GM18870 (cell line): ENCODE results near the gene PNKP.
A peak's percentile ranks its signal among the peaks of the same experiment; 100 is the strongest.

Source experiments
- ATAC-seq: cut with Tn5 transposase; IDR thresholded peaks from one replicate; pipeline ENCODE4 v1.9.1; 2021; ENCODE audit warnings: moderate library complexity; ENCODE audit not compliant: unreplicated experiment

PNKP gene

DNA sequence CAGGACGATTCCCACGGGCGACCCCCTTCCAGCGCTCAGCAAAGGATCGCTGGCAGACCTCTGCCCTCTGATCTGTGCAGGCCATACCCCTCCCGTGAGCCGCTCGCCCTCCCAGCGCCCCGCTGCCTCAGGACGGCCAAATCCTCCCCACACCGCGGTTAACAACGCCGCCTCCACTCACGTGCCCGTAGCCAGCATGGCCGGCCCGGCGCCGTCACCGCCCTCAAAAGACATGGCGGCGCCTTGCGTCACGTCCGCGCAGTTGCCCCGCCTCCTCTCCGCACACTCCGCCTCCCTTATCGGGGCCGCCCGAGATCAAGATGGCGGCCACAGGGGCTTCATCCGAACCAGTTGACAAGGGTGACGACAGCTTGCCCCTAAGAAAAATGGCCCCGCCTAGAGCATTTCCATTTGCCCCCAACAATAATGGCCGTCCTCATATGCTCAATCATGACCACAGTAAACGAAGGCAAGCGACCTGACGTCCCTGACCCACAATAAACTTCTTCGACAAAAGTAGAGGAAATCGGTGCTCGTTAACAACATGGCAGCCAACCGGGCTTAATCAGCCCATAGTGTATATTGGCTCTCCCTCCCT is 9.1 kb upstream of the PNKP start:
- ATAC-seq = peak; percentile 33

DNA sequence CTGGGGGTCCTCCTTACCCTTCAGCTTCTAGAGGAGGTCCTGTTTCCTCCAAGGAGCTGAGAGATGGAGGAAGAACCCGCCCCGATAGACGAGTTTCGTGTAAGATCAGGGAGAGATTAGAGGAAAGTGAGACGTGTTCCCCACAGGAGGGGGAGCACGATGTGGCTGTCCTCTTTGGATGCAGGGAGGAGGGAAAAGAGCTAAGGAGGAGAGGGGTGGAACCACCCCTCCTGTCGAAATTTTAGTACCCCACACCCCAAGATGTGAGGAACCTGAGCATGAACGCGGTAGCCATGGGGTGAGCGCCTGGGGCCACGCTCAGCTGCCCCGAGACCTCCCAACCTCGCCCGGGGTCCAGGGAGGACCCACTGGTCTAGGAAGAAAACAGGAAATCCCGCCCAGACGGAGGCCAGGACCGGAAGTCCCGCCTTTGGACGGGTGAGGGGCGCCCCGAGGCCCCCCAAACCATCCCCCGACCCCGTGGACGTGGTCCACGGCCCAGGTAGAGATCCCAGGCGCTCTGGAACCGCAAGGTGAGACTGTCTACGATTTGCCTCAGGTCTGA is 8.6 kb upstream of the PNKP start:
- ATAC-seq = no peak

DNA sequence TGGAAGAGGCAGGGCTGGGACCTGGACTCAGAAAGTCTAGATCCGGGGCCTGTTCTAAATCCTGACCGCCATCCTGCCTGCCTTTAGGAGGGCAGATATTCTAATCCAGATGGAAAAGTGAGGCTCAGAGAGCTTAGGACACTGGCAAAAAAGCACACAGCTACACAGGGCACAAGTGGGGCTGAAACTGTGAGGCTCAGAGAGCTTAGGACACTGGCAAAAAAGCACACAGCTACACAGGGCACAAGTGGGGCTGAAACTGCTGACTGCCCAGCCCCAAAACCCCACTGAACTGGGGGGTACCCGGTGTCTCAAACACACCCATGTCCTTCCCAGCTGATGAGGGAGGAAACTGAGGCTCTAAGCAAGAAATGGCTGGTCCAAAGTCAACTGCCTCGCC is 7.8 kb upstream of the PNKP start:
- no peak for ATAC-seq

DNA sequence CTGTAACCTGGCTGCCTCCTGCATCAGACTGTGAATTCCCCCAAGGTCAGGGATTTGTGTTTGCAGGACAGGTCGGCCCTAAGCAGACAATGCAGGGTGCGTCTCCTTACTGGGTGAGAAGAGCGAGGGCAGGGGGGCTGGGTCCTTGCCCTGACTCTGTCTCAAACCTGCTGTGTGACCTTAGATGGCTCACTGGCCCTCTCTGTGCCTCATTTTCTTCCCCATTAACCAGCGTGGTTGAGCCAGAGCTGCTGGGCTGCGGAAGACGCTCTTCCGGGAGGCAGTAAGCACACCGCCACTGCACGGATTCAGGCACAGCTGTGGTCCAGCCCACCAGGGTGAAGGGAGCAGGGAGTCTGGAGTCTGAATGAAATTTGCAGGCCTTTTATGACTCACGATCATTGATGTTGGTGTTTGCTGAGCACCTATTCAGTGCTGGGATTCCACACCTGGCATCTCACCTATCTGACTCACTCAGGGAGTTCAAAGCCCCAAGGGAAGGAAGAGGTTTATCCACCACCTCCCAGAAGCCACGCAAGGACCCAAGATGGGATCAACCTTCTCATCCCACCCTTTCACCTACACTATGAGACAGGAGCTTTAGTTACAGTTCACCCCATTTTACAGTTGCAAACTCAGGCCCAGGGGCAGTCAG is 7.3 kb upstream of the PNKP start:
- ATAC-seq = no peak

DNA sequence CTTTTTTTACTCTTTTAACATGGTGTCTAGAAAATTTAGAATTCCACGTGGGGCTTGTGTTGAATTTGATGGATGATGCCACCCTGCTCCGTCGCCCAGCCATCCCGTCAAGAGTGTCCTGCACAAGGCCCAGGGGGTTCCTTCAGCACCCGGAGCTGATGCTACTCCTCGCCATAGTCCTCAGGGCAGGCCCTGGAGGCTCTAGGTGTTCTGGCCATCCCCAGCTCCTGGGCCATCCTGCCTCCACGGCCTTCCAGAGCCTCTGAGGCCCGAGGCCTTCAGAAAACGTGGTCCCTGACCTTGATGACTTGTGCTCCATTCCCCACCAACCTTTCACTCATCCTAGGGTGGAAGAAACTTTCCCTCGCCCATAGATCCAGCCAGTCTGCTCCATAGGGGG is 6.5 kb upstream of the PNKP start:
- ATAC-seq = no peak

DNA sequence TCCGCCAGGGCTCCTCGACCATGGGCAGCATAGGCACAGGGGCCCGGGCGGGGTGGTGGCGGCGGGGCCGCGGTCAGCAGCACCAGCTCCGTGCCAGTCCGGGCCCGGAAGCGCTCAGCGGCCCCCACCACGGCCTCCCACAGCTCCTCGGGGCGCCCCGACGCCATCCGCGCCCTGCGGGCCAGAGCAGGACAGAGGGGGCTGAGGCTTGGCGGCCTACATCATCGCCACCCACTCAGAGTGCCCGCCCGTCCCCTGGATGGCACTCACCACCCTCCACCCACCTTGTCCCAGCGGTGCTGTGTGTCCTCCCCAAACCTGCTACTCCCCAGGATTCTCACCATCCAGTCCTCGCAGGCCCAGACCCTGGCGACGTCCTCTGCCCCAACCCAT is 5.7 kb upstream of the PNKP start:
- ATAC-seq = no peak

DNA sequence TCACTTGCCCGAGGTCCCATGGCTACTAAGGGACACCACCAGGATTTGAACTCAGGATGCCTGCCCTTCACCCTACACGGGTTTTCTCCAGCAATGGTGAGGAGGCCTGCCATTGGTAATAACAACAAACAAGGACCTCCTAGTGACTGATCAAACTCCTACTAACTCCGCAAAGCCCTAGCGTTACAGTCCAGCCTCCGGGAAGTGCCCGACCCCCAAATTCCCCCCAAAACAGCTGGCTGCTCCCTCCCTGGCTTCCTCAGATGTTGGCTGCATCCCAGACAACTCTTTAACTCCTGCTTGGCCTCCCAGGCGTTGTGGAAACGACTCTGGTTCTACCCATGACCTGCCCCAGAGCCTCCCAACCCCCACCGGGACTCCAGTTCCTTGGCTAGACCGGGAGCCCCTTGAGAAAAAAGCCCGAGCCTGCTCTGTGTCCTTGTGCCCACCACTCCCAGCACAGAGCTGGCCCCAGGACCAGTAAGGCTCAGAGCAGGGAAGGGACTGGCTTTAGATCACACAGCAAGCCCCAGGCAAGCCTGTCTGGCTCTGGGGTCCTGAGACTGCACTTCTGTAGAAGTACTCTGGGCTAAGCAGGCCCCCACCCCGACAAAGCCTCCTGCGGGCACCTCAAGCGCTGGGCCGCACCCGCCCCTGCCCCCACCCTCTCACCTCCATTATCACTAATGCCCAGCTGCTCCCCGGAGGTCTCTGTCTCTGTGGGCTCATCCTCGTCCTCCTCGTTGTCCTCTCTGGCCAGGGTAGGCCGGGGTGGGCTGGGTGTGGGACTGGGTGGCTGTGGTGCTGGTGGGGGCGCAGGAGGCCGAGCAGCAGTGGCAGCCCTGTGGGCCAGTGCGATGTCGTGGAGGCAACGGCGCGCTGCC is 5.1 kb upstream of the PNKP start:
- ATAC-seq = no peak

DNA sequence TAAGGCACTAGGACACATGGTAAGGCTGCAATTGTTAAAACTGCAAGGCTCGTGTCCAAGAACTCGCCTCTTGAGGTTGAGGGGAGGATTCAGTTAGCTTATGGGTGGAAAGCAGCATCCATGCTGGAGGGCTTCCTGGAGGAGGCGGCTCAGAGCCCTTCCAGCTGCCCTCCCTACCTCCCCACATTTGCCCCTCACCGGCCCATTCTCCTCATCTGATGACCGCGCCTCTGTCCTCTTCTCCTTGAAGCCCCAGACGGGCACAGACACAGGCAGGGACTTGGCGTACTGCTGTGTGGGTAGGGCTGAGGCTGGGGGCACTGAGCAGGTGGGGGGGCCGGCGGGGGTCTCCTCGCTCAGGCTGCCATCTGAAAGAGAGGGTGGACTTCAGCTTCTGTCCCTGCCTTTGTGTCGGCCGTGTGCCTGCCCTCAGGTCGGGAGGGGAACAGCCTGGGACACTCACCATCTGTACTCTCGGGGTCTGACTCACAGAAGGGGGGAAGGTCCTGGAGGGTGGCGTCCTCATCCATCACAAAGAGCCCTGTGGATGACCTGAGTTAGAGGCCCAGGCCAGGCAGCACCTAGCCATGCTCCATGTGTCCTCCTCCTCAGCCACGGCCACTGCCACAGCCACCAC is 4.1 kb upstream of the PNKP start:
- ATAC-seq = no peak

DNA sequence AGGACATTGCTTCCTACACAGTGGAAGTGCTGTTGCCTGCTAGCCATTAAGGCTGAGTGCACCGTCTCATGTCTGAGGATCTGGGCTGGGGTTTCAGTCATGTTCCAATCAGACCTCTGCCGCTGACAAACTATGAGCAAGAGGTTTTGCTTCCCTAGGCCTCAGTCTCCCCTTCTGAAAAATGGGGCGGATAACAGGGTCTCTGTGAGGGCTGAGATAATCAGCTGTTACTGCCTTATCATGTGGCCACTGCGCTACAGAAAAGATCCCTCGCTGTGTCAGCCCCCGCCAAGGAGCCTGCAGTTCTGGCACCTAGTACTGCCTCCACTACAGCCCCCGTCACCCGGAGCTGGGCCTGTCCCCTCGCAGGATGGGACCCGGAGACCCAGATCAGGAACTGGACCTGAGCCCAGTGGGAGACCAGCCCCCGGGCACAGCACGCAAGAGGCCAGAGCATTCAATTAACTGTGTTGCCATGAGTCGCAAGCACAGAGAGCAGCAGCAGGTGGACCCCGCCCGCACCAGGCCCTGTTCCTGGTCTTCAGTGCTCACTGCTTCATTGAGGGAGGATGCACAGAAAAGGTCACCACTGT is 3.0 kb upstream of the PNKP start:
- ATAC-seq = no peak

DNA sequence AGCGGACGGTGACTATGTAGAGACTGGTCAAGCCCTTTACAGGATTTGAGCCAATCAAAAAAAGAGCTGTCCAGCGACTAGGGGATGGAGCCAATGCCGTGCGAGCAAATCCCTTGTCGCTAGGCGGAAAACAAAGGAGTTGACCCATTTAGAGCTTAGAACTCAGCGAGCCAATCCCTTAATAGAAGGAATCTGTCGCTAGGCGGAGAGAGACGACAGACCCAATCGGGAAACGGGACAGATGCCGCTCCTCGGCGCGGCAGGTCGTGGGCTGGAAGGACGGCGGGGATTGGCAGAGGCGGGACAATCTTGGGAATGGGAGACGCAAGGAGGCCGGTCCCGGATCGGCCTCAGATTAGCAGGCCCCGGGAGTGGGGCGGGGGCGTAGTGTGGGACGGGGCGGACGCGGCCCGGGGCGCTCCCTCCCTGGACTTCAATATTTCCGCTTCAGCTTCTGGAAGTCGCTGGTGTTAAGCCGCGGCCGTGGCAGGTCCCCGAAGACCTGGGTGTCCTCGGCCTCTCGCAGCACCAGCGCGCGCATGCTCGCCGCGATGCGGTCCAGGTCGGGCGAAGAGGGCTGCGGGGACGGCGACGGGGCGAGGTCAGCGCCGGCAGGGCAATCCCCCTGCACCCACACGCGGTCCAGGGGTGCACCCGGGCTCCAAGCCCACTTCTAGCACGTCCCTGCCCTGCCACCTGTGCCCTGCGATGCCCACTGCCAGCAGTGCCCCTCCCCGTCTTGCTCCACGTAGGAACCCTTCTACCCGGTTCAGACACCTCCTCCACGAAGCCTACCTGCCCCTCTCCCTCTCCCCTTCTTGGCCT is 2.3 kb upstream of the PNKP start:
- ATAC-seq = peak; percentile 80

DNA sequence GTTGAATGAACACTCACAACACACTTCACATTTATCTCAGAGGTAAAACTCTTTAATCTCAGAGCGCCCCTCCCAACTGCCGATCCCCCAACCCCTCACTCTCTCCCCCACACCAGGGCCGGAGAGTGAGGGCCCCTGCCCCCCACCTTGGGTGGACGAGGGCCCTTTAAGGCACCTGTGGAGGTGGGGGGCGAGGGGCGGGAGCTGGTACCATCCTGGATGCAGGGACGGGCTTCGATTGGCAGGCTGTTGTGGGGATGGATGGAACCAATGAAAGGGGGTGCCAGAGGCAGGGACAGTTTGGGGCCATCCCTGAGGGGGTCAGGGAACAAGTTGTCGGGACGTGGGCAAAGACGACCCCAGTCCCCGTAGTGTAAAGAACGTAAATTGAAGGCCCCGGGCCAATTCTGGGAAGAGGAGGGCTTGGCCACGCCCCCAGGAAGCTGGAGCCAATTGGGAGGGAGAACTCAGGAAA is 1.7 kb upstream of the PNKP start:
- ATAC-seq = peak; percentile 11

DNA sequence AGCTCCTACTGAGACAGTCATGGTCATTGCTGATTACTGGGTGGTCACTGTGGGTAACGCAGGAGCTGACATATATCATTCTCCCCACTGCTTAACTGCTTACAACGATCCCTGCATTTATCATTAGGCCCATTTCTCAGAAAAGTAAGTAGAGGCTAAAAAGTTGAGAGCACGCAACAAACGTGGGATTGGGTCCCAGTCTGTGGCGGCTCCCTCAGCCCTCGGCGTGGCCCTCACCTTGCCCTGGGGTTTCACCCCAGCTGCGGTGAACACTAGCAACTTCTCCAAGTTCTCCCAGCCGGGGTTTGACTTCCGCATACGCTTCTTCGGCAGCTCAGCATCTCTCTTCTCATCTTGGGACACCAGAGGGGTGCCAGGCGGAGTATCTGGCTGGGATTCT is 2.5 kb downstream of the PNKP start:
- no peak for ATAC-seq

DNA sequence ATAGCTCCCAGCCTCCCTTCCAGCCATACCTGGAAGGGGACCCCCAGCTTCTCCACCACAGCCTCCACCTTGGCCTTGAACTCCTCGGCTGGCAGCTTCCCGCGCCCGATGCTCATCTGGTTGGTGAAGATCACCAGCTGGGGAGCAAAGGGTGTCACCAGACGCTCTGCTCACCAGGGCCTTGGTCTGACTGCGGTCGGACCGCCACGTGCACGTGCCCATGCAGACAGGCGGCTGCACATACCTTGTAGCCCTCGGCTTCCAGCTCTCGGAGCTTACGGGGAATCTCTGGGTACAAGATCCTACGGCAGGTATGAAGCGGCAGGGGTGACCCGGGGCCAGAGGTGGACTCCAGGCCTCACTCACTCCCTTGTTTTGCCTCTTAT is 3.4 kb downstream of the PNKP start:
- ATAC-seq = no peak

DNA sequence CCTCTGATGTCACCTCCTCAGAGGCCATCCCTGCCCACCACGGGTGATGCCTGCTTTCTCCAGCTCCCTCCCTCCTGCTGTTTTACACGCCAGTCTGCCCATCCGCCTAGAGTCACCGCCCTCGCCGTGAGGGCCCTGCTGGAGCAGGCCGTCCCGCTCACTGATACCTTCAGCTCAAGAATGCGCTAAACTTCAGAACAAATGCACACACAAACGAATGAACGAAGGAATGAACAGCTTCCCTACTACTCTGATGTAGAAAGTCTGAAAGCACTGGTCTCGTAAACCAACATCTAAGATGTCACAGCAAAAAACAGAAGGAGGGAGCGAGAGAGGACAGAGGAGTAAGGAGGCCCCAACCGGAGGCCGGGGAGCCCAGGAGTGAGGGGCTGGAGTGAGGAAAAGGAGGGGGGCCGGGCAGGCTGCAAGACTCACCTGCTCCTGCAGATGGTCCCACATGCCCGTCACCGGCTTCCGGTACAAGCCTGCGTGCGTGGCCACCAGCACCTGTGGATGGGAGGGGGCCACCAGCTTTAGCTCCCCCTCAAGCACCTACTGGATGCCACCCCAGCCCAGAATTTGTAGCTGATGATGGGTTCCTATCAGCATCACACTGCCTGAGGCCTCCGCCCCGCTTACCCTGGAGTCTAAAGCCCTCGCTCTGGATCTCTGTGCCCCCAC is 4.0 kb downstream of the PNKP start:
- no peak for ATAC-seq

DNA sequence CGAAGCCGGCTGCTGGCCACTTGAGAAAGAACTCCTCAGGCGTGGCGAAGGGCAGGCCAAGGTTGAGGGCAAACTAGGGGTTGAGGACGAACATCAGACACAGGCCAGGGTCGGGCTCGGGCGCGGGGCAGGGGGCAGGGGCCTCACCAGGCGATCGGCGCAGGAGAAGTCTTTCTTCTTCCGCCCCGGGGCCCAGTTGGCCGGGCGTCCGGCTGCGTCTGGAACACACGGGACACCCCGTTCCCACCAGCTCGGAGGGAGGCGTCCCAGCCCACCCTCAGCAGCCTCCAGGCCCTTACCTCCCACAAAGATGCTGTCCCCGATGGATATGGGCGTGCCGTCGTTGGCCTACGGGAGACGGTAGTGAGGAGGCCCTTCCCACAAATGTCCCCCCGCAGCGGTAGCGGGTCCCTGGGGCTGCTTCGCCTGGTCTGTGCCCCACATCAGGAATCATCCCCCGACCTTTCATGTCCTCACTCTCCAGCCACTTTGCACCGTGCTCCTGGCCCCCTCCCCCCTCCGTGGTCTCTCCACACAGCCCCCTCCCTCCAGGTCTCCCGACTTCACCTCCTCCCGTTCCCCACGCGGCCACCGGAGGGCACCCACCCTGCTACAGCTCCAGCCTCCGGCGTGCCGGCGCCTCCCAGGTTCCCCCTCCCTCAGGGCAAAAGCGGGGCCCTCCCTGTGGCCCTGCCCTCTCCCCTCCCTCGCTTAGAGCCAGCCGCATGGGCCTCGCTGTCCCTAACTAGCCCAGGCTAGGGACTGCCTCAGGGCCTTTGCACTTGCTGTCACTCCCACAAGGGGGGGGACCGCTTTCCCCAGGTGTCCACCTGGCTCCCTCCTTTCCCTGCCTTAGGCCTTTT is 4.8 kb downstream of the PNKP start:
- ATAC-seq = no peak

DNA sequence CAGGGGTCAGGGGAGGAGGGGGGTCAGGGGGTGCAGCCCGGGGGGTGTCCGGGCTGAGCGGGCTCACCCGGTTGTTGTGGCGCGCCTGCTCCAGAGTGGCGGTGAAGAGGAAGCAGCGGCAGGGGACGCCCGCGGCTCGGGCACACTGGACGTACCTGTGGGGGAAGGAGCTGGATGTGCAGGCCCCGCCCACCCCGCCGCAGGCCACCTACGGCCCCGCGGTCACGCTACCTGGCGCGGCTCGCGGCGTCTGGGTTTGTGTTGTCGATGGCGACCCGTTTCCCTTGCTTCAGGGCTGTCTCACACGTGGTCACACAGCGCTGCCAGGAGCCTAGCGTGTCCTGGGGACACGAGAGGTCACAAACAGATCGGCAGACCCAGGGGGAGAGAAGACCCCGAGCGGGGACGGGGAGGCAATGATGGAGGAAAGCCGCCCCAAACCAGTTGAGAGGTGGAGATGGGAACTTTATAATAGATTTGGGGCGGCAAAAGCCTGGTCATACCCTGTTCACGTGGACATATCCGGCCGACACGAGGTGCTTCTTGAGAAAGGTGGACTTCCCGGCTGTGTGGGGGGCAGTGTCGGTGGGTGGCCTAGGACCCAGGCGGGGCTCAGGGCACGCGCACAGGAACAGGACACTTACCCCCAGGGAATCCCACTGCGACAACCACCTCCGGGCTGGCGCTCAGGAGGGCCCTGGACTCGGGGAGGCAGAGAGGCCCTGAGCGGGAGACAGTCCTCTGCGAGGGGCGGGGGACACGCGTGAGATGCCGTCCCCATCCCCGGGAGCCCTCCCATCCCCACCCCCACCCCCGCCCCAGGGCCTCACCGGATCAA is 5.6 kb downstream of the PNKP start:
- no peak for ATAC-seq

DNA sequence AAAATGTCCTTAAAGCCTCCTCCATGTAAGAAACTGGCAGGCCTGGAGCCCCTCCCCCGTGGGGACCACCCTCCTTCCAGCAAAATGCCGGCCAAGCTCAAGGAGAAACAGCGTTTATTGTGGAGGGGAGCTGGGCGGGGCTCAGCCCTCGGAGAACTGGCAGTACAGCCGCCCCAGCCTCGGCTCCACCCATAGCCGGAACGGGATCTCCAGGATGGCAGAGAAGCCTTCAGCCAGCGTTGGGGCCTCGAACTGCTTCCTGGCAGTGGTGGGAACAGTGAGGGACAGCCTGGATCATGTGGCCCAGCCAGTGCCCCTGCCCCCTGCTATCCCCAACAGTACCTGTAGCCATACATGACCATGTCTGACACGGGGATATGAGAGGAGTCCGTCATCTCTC is 6.3 kb downstream of the PNKP start:
- ATAC-seq = no peak
